GM21390 (cell line): ENCODE data around the gene SPDL1.

Experiments used
- ATAC-seq: cut with Tn5 transposase; IDR thresholded peaks from one replicate; pipeline ENCODE4 v1.9.1; 2021; ENCODE audit not compliant: unreplicated experiment

Gene SPDL1

GRCh38 chr5:169628892-169629291 is 45.3 kb downstream of the SPDL1 start:
- no peak for ATAC-seq

GRCh38 chr5:169629847-169630548 is 46.4 kb downstream of the SPDL1 start:
- ATAC-seq = no peak

GRCh38 chr5:169631360-169631759 is 47.8 kb downstream of the SPDL1 start:
- no peak for ATAC-seq

GRCh38 chr5:169632946-169633345 is 49.4 kb downstream of the SPDL1 start:
- no peak for ATAC-seq

DNA sequence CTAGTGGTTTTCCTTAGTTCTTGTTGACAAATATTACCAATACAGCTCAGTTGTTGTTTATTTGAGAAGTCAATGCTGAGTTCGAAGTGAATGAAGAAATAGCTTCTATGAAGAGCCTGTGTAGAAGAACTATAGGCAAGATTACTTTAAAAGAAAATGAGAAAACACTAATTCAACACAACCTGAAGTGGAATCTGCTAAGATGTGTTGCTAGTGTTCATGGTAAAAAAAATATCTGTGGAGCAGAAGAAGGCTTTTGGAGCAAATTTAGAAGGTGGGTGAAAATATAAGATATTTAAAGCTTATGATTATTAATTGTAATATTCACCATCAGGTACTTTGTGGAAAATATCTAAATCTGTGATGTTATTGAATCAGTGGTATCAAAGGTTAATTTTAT is 51.0 kb downstream of the SPDL1 start:
- ATAC-seq = no peak

DNA sequence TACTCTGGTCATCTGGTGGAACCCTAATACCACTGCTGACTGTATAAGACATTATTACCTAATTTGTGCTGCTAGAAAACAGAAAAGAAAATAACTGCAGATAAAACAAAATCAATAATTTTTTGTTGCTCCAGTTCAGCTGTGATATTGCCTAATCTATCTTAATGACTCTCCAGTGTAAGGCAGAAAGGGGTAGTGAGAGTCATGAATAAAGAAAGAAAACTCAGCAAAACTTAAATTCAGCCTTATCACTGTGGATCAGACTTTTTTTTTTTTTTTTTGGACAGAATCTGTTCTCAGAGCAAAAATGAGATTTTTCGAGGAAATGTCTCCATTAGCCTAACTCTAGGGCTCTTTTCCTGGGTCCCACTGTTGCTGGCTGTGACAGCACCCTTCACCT is 52.4 kb downstream of the SPDL1 start:
- ATAC-seq = no peak

- ATAC-seq = no peak
Observed at GRCh38 chr5:169636477-169637084, 53.0 kb downstream of the SPDL1 start.

GRCh38 chr5:169637085-169637548 is 53.5 kb downstream of the SPDL1 start, which contains the start of gene DOCK2:
DOCK2 (plus strand) TSS chr5:169637275; CDS start chr5:169637327, 52 bp downstream.
- ATAC-seq = peak; percentile 92

GRCh38 chr5:169637549-169638121 is 54.1 kb downstream of the SPDL1 start:
- peak; percentile 59 for ATAC-seq

GRCh38 chr5:169641253-169641652 is 57.7 kb downstream of the SPDL1 start:
- ATAC-seq = no peak

- ATAC-seq = peak; percentile 31
Observed at GRCh38 chr5:169646856-169647255, 63.3 kb downstream of the SPDL1 start.

DNA sequence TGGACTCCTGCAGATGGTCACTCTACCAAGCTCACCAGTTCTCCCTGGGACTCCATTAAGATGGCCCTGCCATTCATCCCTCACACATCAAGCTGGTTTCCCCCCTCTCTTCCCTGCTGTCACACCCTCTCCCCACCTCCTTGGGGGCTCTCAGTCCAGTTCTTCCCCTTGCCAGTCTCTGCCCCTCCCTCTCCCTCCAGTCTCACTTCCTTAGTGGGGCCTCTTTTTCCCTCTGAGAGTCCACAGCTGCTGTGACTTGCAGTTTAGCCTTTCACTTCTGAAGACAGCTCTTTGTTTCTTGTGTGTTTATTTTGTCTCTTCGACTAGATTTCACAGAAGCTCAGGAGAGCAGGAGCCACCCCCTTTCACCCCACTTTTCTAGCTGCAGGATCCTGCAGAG is 64.0 kb downstream of the SPDL1 start:
- peak; percentile 56 for ATAC-seq

DNA sequence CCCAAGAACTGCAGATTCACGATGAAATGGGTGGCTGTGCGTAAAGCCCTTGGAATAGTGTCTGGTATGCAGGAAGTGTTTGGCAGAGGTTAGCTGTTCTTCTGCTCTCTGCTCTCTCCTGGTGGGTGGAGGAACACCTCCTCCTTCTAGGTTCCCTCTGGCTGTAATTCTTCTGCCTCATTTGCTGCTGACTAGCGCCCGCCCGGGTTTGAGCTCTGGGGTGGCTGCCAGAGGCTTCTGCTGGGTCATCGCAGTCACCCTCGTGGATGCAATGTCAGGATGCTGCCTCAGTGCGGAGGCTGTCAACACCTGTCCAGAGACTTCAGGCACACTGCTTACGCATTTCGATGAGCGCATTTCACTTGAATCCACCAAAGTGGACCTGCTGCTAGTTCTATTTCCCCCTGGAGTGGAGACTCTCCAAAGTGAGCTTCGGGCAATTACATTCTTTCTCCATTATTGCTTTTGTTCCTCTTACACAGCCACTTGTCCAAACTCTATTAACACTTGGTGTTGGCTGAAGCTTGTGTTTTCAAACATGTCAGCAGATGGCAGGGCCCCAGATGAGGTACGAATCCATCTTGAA is 65.2 kb downstream of the SPDL1 start:
- ATAC-seq = no peak

GRCh38 chr5:169649486-169649885 is 65.9 kb downstream of the SPDL1 start:
- no peak for ATAC-seq

- ATAC-seq = peak; percentile 45
Observed at GRCh38 chr5:169650701-169651331, 67.2 kb downstream of the SPDL1 start.

GRCh38 chr5:169651526-169651925 is 68.0 kb downstream of the SPDL1 start:
- ATAC-seq = no peak

- ATAC-seq = no peak
Observed at GRCh38 chr5:169652057-169652456, 68.5 kb downstream of the SPDL1 start.

GRCh38 chr5:169653091-169653490 is 69.5 kb downstream of the SPDL1 start:
- no peak for ATAC-seq
